Measurements from ENCODE around the gene TMEM121. TPM values are rescaled to one million over a fixed set of nuclear protein-coding genes. Genes with fewer than 3 reads are reported as not detected.
A peak's percentile ranks its signal among the peaks of the same experiment; 100 is the strongest.
"Not testable (repeated sequence)": the region's sequence is repeated elsewhere in the genome, so short reads cannot be mapped to it uniquely, and the experiment has no call there.

TMEM121 gene
- total RNA-seq, 5 donors from 2014 or later (not counting 1 experiment from before 2014, with no cell fraction given), result 1.8 to 6.7 (median 4.0) TPM

DNA sequence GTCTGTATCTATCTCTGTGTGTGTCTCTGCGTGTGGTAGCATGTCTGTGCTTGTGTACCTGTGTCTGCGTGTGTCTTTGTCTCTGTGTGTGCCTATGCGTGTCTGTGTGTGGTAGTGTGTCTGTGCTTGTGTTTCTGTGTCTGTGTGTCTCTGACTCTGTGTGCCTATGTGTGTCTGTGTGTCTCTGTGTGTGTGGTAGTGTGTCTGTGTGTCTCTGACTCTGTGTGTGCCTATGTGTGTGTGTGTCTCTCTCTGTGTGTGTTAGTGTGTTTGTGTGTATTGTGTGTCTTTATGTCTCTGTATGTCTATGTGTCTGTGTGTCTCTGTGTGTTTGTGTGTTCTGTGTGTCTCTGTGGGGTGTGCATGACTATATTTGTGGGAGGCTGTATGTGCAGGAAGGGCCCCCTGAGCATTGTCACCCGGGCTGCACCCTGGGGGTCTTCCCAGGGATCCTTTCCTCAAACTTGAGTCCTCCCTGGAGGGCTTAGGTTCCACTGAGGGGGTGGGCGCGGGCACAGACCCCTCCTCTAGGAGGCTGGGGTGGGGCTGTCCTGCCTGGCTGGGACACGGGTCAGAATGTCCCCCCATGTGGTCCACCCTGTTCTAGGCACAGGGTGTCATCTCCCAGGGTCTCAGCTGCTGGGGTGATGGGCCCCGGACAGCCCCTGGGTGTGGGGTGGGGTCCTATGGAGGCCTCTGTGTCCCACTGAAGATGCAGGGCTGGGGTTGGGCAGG, 39.0 kb downstream of the TMEM121 start:
- not testable (repeated sequence) for H3K9me3 ChIP-seq; ATAC-seq (replicated peaks in 1 of 4)

DNA sequence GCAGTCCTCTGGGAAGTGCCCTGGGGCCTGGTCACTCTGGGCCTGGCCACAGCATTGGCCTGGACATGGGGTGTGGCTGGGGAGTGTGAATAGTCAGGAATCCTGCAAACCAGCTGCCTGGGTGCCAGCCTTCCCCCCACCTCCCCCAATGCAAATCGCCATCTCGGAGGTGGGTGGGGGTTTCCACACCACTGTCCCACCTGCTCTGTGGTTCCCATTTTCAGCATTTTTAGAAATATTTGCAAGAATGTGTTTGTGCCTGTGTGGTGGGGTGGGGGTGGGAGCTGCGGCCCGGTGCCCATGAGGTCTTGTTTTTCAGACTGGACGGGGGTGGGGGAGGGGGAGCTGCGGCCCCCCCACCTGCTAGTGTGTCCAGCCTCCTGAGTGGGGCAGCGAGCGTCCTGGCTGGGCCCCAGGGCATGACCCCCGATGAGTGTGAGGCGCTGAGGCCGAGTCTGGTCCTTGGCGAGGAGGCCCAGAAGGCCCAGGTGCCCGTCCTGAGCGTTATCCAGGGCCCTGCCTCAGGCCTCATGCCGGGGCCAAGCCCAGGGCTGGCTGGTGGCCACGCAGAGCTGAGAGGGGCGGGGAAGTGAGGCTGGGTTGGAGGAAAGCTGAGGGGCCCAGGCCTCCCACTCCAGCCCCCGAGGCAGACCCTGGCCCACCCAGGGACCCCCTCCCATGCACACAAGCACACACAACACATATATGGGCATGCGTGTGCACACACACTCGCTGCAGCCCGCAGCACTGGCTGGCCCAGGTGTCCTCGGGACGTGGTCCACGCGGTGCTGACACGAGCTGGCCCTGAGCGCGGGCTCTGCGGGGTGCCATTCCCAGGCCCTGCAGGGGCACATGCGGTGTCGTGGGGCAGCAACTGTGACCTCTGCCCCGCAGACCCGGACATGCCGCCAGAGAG, 40.1 kb downstream of the TMEM121 start:
- H3K27me3 ChIP-seq (replicated peaks in 1 of 2; ENCODE audit: control insufficient read depth in 2 of 2, extremely low read depth in 1 of 2, insufficient read depth in 2 of 2, low read length in 1 of 2); H3K4me3 ChIP-seq (ENCODE audit: control insufficient read depth in 1 of 2, extremely low read depth in 1 of 2, low read length in 1 of 2); H3K27ac Mint-ChIP-seq; POLR2A ChIA-PET; DNase-seq; H3K27ac ChIP-seq (ENCODE audit: low read length); H3K4me3 Mint-ChIP-seq; H3K4me1 ChIP-seq (ENCODE audit: control insufficient read depth in 1 of 2, extremely low read depth in 1 of 2, insufficient read depth in 2 of 2, low read length in 2 of 2); CTCF ChIA-PET; H3K36me3 Mint-ChIP-seq; H3K27me3 Mint-ChIP-seq; H3K36me3 ChIP-seq (ENCODE audit: control insufficient read depth in 2 of 2, extremely low read depth in 1 of 2, insufficient read depth in 1 of 2, low read length in 1 of 2); H3K9me3 Mint-ChIP-seq; H3K9me3 ChIP-seq: not testable (repeated sequence)
- H3K4me1 Mint-ChIP-seq, result peaks cover 0 to 15% (median 9%) of the 10 kb centered on the region in 3 donors
- ATAC-seq (replicated peaks in 1 of 4), result peak in 1 of 4 experiments; percentile 14
- WGBS (ENCODE audit: insufficient coverage), result 100% methylated on average over 3 of the region's 34 CpGs

More for the DNA sequence above, 39.0 kb downstream of the TMEM121 start:
- POLR2A ChIA-PET; H3K4me3 Mint-ChIP-seq; H3K27me3 ChIP-seq (replicated peaks in 1 of 2; ENCODE audit: control insufficient read depth in 2 of 2, extremely low read depth in 1 of 2, insufficient read depth in 2 of 2, low read length in 1 of 2); DNase-seq; H3K4me3 ChIP-seq (ENCODE audit: control insufficient read depth in 1 of 2, extremely low read depth in 1 of 2, low read length in 1 of 2); CTCF ChIA-PET; H3K36me3 ChIP-seq (ENCODE audit: control insufficient read depth in 2 of 2, extremely low read depth in 1 of 2, insufficient read depth in 1 of 2, low read length in 1 of 2); H3K9me3 Mint-ChIP-seq; H3K36me3 Mint-ChIP-seq; H3K27me3 Mint-ChIP-seq; H3K27ac ChIP-seq (ENCODE audit: low read length); H3K4me1 ChIP-seq (ENCODE audit: control insufficient read depth in 1 of 2, extremely low read depth in 1 of 2, insufficient read depth in 2 of 2, low read length in 2 of 2): not testable (repeated sequence)
- Mint-ChIP-seq H3K4me1 (peaks cover 0 to 15% (median 9%) of the 10 kb centered on the region in 3 donors), H3K27ac (peak overlapping the region in 1 of 2 donors; percentile 4)
- WGBS (ENCODE audit: insufficient coverage), result 93% methylated on average over 4 of the region's 8 CpGs

DNA sequence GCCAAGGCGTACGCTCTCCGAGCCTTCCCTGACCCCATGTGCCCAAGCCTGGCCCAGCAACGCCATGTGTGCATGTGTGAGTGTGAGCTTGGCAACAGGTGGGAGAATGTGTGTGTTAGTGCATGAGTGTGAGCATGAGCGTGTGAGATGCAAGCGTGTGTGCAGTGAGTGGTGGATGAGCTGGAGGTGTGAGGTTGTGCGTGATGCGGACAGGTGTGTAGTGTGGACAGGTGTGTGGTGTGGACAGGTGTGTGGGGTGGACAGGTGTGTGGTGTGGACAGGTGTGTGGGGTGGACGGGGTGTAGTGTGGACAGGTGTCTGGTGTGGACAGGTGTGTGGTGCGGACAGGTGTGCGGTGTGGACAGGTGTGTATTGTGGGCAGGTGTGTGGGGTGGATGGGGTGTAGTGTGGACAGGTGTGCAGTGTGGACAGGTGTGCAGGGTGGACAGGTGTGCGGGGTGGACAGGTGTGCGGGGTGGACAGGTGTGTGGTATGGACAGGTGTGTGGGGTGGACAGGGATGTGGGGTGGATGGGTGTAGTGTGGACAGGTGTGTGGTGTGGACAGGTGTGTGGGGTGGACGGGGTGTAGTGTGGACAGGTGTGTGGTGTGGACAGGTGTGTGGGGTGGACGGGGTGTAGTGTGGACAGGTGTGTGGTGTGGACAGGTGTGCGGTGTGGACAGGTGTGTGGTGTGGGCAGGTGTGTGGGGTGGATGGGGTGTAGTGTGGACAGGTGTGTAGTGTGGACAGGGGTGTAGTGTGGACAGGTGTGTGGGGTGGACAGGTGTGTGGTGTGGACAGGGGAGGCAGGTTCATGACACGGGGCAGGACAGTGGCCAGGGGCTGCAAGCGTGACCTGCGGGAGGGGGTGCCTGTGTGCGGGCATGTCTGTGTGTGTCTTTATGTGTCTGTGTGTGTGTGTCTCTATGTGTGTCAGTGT, 41.1 kb downstream of the TMEM121 start:
- H3K36me3 ChIP-seq (ENCODE audit: control insufficient read depth in 2 of 2, extremely low read depth in 1 of 2, insufficient read depth in 1 of 2, low read length in 1 of 2); H3K27ac ChIP-seq (ENCODE audit: low read length); H3K4me3 Mint-ChIP-seq; ATAC-seq (replicated peaks in 1 of 4); H3K4me3 ChIP-seq (ENCODE audit: control insufficient read depth in 1 of 2, extremely low read depth in 1 of 2, low read length in 1 of 2); H3K36me3 Mint-ChIP-seq; H3K9me3 Mint-ChIP-seq; H3K4me1 ChIP-seq (ENCODE audit: control insufficient read depth in 1 of 2, extremely low read depth in 1 of 2, insufficient read depth in 2 of 2, low read length in 2 of 2); CTCF ChIA-PET; H3K9me3 ChIP-seq; H3K27me3 Mint-ChIP-seq; POLR2A ChIA-PET; H3K27me3 ChIP-seq (replicated peaks in 1 of 2; ENCODE audit: control insufficient read depth in 2 of 2, extremely low read depth in 1 of 2, insufficient read depth in 2 of 2, low read length in 1 of 2); DNase-seq: not testable (repeated sequence)
- H3K27ac Mint-ChIP-seq, result peak overlapping the region in 1 of 2 donors; percentile 63
- H3K4me1 Mint-ChIP-seq, result peaks cover 0 to 15% (median 8%) of the 10 kb centered on the region in 3 donors
- WGBS (ENCODE audit: insufficient coverage), result 89% methylated on average over 18 of the region's 20 CpGs

DNA sequence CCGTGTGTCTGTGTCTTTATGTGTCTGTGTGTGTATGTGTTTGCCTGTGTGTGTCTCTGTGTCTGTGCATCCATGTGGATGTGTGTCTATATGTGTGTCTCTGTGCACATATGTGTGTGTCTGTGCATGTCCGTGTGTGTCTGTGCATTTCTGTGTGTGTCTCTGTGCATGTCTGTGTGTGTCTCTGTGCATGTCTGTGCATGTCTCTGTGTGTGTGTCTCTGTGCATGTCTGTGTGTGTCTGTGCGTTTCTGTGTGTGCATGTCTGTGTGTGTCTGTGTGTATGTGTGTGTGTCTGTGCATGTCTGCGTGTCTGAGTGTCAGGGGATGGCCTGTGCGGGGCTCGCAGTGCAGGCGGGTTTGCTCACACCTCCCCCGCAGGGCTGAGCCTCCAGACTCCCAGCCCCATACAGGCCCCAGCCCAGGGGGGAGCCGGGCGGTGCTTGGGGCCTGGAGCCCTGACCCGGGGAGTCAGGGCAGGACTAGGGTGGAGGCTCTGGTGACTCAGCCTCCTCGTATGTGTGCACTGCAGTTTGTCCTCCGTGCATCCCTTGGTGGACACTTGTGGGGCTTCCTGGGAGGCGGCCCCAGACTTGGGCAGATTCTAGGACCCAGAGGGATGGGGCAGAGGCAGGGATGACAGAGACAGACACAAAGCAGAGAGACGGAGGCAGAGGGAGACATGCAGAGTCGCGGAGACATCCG, 41.9 kb downstream of the TMEM121 start:
- H3K9me3 ChIP-seq; H3K9me3 Mint-ChIP-seq; H3K4me3 Mint-ChIP-seq; H3K4me1 Mint-ChIP-seq; CTCF ChIA-PET; H3K27me3 ChIP-seq (replicated peaks in 1 of 2; ENCODE audit: control insufficient read depth in 2 of 2, extremely low read depth in 1 of 2, insufficient read depth in 2 of 2, low read length in 1 of 2); H3K27ac ChIP-seq (ENCODE audit: low read length); H3K4me3 ChIP-seq (ENCODE audit: control insufficient read depth in 1 of 2, extremely low read depth in 1 of 2, low read length in 1 of 2); H3K36me3 ChIP-seq (ENCODE audit: control insufficient read depth in 2 of 2, extremely low read depth in 1 of 2, insufficient read depth in 1 of 2, low read length in 1 of 2); H3K36me3 Mint-ChIP-seq; POLR2A ChIA-PET; H3K4me1 ChIP-seq (ENCODE audit: control insufficient read depth in 1 of 2, extremely low read depth in 1 of 2, insufficient read depth in 2 of 2, low read length in 2 of 2); H3K27me3 Mint-ChIP-seq; DNase-seq: not testable (repeated sequence)
- 48% methylated on average over 4 of the region's 18 CpGs for WGBS (ENCODE audit: insufficient coverage)
- peak in 1 of 4 experiments; percentile 18 for ATAC-seq (replicated peaks in 1 of 4)
- peak overlapping the region in 1 of 2 donors; percentile 23 for H3K27ac Mint-ChIP-seq

DNA sequence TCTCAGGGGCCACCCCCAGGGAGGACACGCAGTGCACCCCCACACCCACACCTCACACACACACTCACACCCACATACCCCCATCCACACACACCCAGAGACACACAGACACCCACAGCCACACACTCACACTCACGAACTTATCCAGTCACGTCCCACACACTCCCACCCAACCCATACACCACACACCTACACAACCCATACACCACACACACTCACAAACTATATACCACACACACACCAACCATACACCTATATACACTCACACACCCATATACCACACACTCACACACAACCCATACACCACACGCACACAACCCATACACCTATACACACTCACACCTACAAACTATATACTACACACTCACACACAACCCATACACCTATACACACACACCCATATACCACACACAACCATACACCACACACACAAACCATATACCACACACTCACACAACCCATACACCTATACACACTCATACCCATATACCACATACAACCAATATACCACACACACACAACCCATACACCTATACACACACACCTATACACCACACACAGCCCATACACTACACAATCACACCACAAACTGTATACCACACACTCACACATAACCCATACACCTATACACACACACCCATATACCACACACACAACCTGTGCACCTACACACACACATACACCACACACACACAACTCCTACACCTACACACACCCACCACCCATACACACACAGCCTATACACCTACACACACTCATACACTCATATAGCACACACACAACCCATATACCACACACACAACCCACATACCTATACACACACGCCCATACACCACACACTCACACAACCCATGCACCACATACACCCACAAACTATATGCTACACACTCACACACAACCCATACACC, 42.7 kb downstream of the TMEM121 start:
- DNase-seq (no peak), ATAC-seq (replicated peaks in 1 of 4) (no peak)
- H3K27ac Mint-ChIP-seq, result no peak overlapping the region
- POLR2A ChIA-PET, result no interaction called here
- Histone ChIP-seq H3K4me1 (ENCODE audit: control insufficient read depth in 1 of 2, extremely low read depth in 1 of 2, insufficient read depth in 2 of 2, low read length in 2 of 2) (no peaks in the 10 kb centered on the region), H3K36me3 (ENCODE audit: control insufficient read depth in 2 of 2, extremely low read depth in 1 of 2, insufficient read depth in 1 of 2, low read length in 1 of 2) (no peaks in the 10 kb centered on the region), H3K9me3 (no peaks in the 10 kb centered on the region), H3K27me3 (replicated peaks in 1 of 2; ENCODE audit: control insufficient read depth in 2 of 2, extremely low read depth in 1 of 2, insufficient read depth in 2 of 2, low read length in 1 of 2) (peaks cover 0 to 2% of the 10 kb centered on the region in 2 experiments), H3K27ac (ENCODE audit: low read length) (no peak overlapping the region), H3K4me3 (ENCODE audit: control insufficient read depth in 1 of 2, extremely low read depth in 1 of 2, low read length in 1 of 2) (no peak overlapping the region)
- H3K36me3 Mint-ChIP-seq, result no peaks in the 10 kb centered on the region
- 97% methylated on average over 2 of the region's 5 CpGs for WGBS (ENCODE audit: insufficient coverage)
- H3K27me3 Mint-ChIP-seq, result no peaks in the 10 kb centered on the region
- CTCF ChIA-PET, result no interaction called here
- H3K4me3 Mint-ChIP-seq, result no peak overlapping the region
- peaks cover 0 to 7% (median 4%) of the 10 kb centered on the region in 3 donors for H3K4me1 Mint-ChIP-seq
- no peaks in the 10 kb centered on the region for H3K9me3 Mint-ChIP-seq

All from T-cell (primary cell).